Measurements from ENCODE around the gene CFAP157.

GRCh38 chr9:127732444-127732843 lies 25.7 kb downstream of the CFAP157 start:
- TF ChIP-seq EZH2phosphoT487 (IDR thresholded peaks at IDR 0.05; ENCODE audit: low read length) = no peak
- TF ChIP-seq CTCF (IDR thresholded peaks at IDR 0.05; ENCODE audit: low read length) = no peak

All from MM.1S (cell line).